Cardiac ventricle fibroblast (primary cell): ENCODE measurements around the gene ZNF43. TPM values are rescaled to one million over a fixed set of nuclear protein-coding genes. Genes with fewer than 3 reads are reported as not detected.

ENCODE experiments used
- total RNA-seq: library from RNA; depleted of rRNA; stranded (reverse); fragments of >200 nt; gene quantifications from 2 replicates; pipeline ENCODE4 v1.2.3, GENCODE V29; 2015

Gene ZNF43
- 5.6 and 5.8 TPM in 2 replicates for total RNA-seq

DNA sequence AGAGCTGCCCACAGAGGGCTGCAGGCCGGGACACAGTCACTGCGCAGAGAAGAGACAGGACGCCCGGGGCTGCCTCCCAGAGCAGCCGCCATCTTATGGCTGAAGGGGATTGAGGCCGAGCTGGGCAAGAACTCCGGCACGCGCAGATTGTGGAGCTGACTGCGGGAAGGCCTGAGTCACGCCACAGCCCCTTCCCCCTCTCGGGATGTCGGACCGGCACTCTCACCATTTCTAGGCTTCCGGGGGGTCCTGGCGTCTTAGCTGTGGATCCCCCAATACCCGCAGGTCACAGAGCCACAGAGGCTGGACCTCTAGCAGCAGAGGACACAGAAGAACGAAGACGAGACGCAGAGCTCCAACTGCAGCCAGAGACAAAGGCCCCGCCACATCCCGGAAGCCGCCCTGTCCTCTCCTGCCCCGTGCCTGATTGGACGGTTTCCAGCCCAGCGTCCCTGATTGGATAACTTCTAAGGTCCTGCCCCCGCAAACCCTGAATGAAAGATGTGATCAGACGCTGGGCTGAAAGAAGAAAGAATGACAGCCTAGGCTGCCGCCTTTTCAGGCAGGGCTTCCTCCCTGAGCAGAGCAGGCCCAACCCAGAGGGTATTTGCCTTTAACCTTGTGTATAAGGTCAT, at the start of gene ZNF43:
ZNF43 (minus strand) TSS at position 373 of the 635 bp plus-strand sequence; CDS start at position 229, 144 bp downstream.

DNA sequence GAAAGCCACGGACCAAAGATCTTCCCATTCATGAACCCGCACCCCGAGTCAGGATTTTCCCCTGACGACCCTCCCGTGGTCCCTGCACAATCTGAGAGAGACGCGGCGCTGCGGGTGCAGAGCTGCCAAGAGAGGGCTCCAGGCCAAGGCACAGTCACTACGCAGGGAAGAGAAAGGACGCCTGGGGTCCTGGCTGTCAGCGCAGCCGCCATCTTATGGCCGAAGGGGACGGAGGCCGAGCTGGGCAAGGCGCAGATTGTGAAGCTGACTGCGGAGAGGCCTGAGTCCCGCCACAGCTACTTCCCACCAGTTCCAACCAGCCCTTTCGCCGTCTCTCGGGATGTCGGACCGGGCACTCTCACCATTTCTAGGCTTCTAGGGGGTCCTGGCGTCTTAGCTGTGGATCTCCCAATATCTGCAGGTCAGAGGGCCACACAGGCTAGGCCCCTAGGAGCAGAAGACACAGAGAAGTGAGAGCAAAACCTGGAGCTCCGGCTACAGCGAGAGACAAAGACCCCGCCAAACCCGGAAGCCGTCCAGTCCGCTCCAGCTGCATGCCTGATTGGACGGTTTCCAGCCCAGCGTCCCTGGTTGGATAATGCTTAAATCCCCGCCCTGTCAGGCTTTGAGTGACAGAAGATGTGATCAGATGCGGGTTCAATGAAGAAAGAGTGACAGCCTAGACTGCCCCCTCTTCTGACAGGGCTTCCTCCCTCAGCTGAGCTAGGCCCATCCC, 68.7 kb downstream of the ZNF43 start, which contains the start of gene ZNF100:
ZNF100 (minus strand) TSS at position 515 of the 736 bp plus-strand sequence; CDS start at position 365, 150 bp downstream.

Other genes starting within 250 kb of the ZNF43 start
- gene ZNF100, start 68.6 kb downstream of the ZNF43 start, total RNA-seq: 2.4 and 3.1 TPM in 2 replicates
- gene ZNF208, start 174.8 kb upstream of the ZNF43 start, total RNA-seq: 0.50 and 2.1 TPM in 2 replicates
- gene ZNF257, start 216.3 kb upstream of the ZNF43 start, total RNA-seq: 1.2 and 1.9 TPM in 2 replicates